ENCODE results near the gene FRMD6. TPM values are rescaled to one million over a fixed set of nuclear protein-coding genes. Genes with fewer than 3 reads are reported as not detected.

Gene FRMD6
- total RNA-seq, 4 donors from 2014 or later = 17.8 to 36.8 (median 25.8) TPM

DNA sequence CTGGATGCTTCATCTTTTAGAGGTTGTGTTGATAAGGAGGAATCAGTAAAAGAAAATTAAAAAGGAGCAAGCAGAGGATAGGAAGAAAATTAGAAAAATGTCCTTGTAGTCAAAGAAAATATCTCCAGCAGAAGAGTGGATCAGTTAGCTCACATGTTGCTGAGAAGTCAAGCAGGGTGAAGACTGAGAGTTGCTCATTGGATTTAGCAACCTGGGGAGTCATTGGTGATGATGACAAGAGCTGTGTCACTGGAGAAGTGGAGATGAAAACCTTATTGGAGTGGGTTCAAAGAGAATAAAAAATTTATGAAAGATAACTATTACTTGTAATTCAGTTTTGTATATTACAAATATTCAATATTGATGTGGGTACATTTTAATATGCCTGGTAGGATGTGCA lies 9.8 kb downstream of the FRMD6 start:
- H3K36me3 ChIP-seq = no peaks in the 10 kb centered on the region
- DNase-seq = no peak
- no peaks in the 10 kb centered on the region for H3K9me3 ChIP-seq
- H3K4me1 ChIP-seq = no peaks in the 10 kb centered on the region
- H3K4me3 ChIP-seq (replicated peaks in 1 of 3) = no peak overlapping the region
- TF ChIP-seq POLR2A (IDR thresholded peaks at IDR 0.05) = no peak
- TF ChIP-seq, protein P1, sequence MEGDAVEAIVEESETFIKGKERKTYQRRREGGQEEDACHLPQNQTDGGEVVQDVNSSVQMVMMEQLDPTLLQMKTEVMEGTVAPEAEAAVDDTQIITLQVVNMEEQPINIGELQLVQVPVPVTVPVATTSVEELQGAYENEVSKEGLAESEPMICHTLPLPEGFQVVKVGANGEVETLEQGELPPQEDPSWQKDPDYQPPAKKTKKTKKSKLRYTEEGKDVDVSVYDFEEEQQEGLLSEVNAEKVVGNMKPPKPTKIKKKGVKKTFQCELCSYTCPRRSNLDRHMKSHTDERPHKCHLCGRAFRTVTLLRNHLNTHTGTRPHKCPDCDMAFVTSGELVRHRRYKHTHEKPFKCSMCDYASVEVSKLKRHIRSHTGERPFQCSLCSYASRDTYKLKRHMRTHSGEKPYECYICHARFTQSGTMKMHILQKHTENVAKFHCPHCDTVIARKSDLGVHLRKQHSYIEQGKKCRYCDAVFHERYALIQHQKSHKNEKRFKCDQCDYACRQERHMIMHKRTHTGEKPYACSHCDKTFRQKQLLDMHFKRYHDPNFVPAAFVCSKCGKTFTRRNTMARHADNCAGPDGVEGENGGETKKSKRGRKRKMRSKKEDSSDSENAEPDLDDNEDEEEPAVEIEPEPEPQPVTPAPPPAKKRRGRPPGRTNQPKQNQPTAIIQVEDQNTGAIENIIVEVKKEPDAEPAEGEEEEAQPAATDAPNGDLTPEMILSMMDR (IDR thresholded peaks at IDR 0.05) = no peak
- H3K27me3 ChIP-seq = no peaks in the 10 kb centered on the region
- no peak overlapping the region for H3K27ac ChIP-seq
- intact Hi-C loops (cut with DNase I) = no loop called here

GRCh38 chr14:51663783-51664326 lies 12.1 kb downstream of the FRMD6 start:
- Histone ChIP-seq H3K27me3 (no peaks in the 10 kb centered on the region), H3K4me1 (peaks cover 0 to 4% of the 10 kb centered on the region in 2 donors), H3K9me3 (no peaks in the 10 kb centered on the region), H3K27ac (no peak overlapping the region), H3K4me3 (replicated peaks in 1 of 3) (no peak overlapping the region), H3K36me3 (no peaks in the 10 kb centered on the region)
- intact Hi-C loops (cut with DNase I) = no loop called here
- WGBS, 2 donors = 85 to 93% methylated on average over 5 of the region's 5 CpGs
- TF ChIP-seq, protein P1 (IDR thresholded peaks at IDR 0.05) = no peak
- TF ChIP-seq POLR2A (IDR thresholded peaks at IDR 0.05) = no peak
- DNase-seq = no peak

DNA sequence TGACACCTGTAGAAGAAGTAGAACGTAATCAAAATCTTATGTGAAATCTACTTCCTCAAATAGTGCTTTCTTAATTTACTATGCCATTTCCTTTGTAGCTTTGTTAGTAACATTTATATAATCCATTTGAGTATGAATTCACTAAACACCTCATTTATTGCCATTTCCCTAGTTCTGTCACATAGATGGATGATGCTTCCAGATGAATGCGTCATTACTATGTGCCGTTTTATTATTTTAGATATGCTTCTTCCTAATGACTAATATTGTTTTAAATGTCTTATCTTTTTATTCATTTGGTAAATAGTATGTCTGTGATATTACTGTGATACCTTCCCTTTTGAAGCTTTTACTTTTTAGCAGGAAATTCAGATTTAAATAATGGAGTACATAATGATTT lies 14.4 kb downstream of the FRMD6 start:
- no peak overlapping the region for H3K27ac ChIP-seq
- WGBS, 2 donors = 93 to 96% methylated on average over 3 of the region's 3 CpGs
- peaks cover 0 to 4% of the 10 kb centered on the region in 2 donors for H3K4me1 ChIP-seq
- no peaks in the 10 kb centered on the region for H3K27me3 ChIP-seq
- H3K4me3 ChIP-seq (replicated peaks in 1 of 3) = no peak overlapping the region
- intact Hi-C loops (cut with DNase I) = no loop called here
- no peak for TF ChIP-seq POLR2A (IDR thresholded peaks at IDR 0.05)
- TF ChIP-seq, protein P1 (IDR thresholded peaks at IDR 0.05) = no peak
- H3K36me3 ChIP-seq = no peaks in the 10 kb centered on the region
- no peaks in the 10 kb centered on the region for H3K9me3 ChIP-seq
- no peak for DNase-seq

- Histone ChIP-seq H3K9me3 (no peaks in the 10 kb centered on the region), H3K27me3 (no peaks in the 10 kb centered on the region), H3K27ac (no peak overlapping the region), H3K4me1 (peaks cover 0 to 4% of the 10 kb centered on the region in 2 donors), H3K36me3 (no peaks in the 10 kb centered on the region), H3K4me3 (replicated peaks in 1 of 3) (no peak overlapping the region)
- DNase-seq = no peak
- no peak for TF ChIP-seq POLR2A (IDR thresholded peaks at IDR 0.05)
- TF ChIP-seq, protein P1 (IDR thresholded peaks at IDR 0.05) = no peak
- intact Hi-C loops (cut with DNase I) = no loop called here
- 53 to 64% methylated on average over 4 of the region's 4 CpGs for WGBS, 2 donors
These were observed 15.1 kb downstream of the FRMD6 start for GRCh38 chr14:51666826-51667225.

GRCh38 chr14:51668870-51669269 lies 17.2 kb downstream of the FRMD6 start:
- TF ChIP-seq, protein P1 (IDR thresholded peaks at IDR 0.05) = no peak
- no peak for TF ChIP-seq POLR2A (IDR thresholded peaks at IDR 0.05)
- intact Hi-C loops (cut with DNase I) = no loop called here
- H3K27me3 ChIP-seq = no peaks in the 10 kb centered on the region
- WGBS, 2 donors = 97 to 100% methylated on average over 2 of the region's 2 CpGs
- DNase-seq = no peak
- no peak overlapping the region for H3K4me3 ChIP-seq (replicated peaks in 1 of 3)
- H3K4me1 ChIP-seq = peaks cover 0 to 4% of the 10 kb centered on the region in 2 donors
- no peak overlapping the region for H3K27ac ChIP-seq
- no peaks in the 10 kb centered on the region for H3K9me3 ChIP-seq
- H3K36me3 ChIP-seq = no peaks in the 10 kb centered on the region

All from thyroid gland (tissue), 4 donors.